Panc1 (cell line): ENCODE results near the gene FIS1.

Experiments used
- CTCF ChIP-seq: fragments of 450-650 bp; IDR thresholded peaks from 2 replicates; pipeline ENCODE4 v1.5.1; 2017; ENCODE audit warnings: mild to moderate bottlenecking
- POLR2AphosphoS5 ChIP-seq: IDR thresholded peaks from 2 replicates; pipeline ENCODE4 v1.6.1; 2012; ENCODE audit warnings: mild to moderate bottlenecking, low read depth, low read length, moderate library complexity
- REST ChIP-seq, 2 experiments: IDR thresholded peaks; 2 replicates each; pipeline ENCODE4 v1.6.1; 2011 to 2012; ENCODE audit warnings: low read depth in 2 of 2, control low read depth in 1 of 2, low read length in 1 of 2, mild to moderate bottlenecking in 1 of 2, moderate library complexity in 1 of 2; ENCODE audit not compliant: insufficient read depth in 1 of 2
- TCF7L2 ChIP-seq: IDR thresholded peaks from 2 replicates; pipeline ENCODE4 v1.6.1; 2011; ENCODE audit warnings: mild to moderate bottlenecking, low read depth, low read length, inconsistent platforms

- no peak for TF ChIP-seq POLR2AphosphoS5
- no peak for TF ChIP-seq REST (IDR thresholded peaks at IDR 0.05; ENCODE audit: insufficient read depth in 1 of 2, low read depth in 2 of 2, low read length in 1 of 2)
- TF ChIP-seq CTCF: no peak
- TF ChIP-seq TCF7L2: no peak
Observed at GRCh38 chr7:101248276-101248675, 3.4 kb upstream of the FIS1 start.
